Endothelial cell of umbilical vein (primary cell): ENCODE results near the gene NPLOC4. TPM values are rescaled to one million over a fixed set of nuclear protein-coding genes. Genes with fewer than 3 reads are reported as not detected.

Experiments
- BruUV-seq: library from RNA; stranded (reverse); fragments of 400-500 nt; replicated peaks from 2 replicates; lab custom pipeline; 2021; lab: Mats Ljungman, UMichigan
- CTCF ChIA-PET: fragments of 300-600, 350-600 bp; sonication (Branson Sonifier 250); formaldehyde crosslinking; loops from one replicate; lab custom pipeline; 2021; ENCODE audit warnings: antibody characterized with exemption, inconsistent platforms; lab: Charles Lee
- POLR2A ChIA-PET: fragments of 300-600, 350-600 bp; sonication (Branson Sonifier 250); formaldehyde crosslinking; loops from one replicate; lab custom pipeline; 2021; ENCODE audit warnings: antibody characterized with exemption, inconsistent platforms; lab: Charles Lee
- DNase-seq: peaks from one replicate; pipeline ENCODE4 v3.0.0-alpha.2; 2011; ENCODE audit warnings: low read depth, low spot score
- FAIRE-seq: peaks from 2 replicates; lab custom pipeline; 2011; peaks lifted over from hg19 to GRCh38; lab: Jason Lieb, UNC
- H2AFZ ChIP-seq: 2 replicates; pipeline ENCODE4 v1.6.0; 2012; ENCODE audit warnings: low read depth, low read length, control low read depth, inconsistent platforms
- H3K27ac ChIP-seq: 2 replicates; pipeline ENCODE4 v1.5.1; 2011; ENCODE audit warnings: low read depth, mild to moderate bottlenecking, control low read depth, low read length, moderate library complexity; ENCODE audit not compliant: insufficient read depth
- H3K27me3 ChIP-seq, 2 experiments: 2 replicates each; pipeline versions ENCODE4 v1.6.0 to v1.6.1; 2011; ENCODE audit warnings: low read length in 2 of 2, mixed read lengths in 1 of 2; ENCODE audit not compliant: control insufficient read depth in 2 of 2, insufficient read depth in 2 of 2
- H3K36me3 ChIP-seq, 2 experiments: 2 replicates in 1 of 2; 3 replicates in 1 of 2; pipeline ENCODE4 v1.5.1; 2011; ENCODE audit warnings: low read length in 2 of 2, mild to moderate bottlenecking in 1 of 2, moderate library complexity in 1 of 2; ENCODE audit not compliant: control insufficient read depth in 2 of 2, insufficient read depth in 2 of 2; ENCODE audit errors: extremely low read depth in 1 of 2
- H3K4me1 ChIP-seq: 3 replicates; pipeline ENCODE4 v1.5.1; 2011; ENCODE audit warnings: mild to moderate bottlenecking, low read length; ENCODE audit not compliant: control insufficient read depth, insufficient read depth; ENCODE audit errors: extremely low read depth
- H3K4me2 ChIP-seq: 2 replicates; pipeline ENCODE4 v1.6.1; 2011; ENCODE audit warnings: low read length, control low read depth, mixed read lengths; ENCODE audit not compliant: insufficient read depth
- H3K4me3 ChIP-seq, 3 experiments: fragments of 200-600 bp in 1 of 3; sonication (generic), shearing (Covaris generic) in 1 of 3; replicated peaks in 1 of 3; 2 replicates each; pipeline ENCODE4 v1.5.1; 2011 to 2016; ENCODE audit warnings: control low read depth in 3 of 3, low read length in 3 of 3, mild to moderate bottlenecking in 2 of 3, inconsistent platforms in 1 of 3, low read depth in 1 of 3, moderate library complexity in 1 of 3; ENCODE audit not compliant: insufficient read depth in 1 of 3
- H3K79me2 ChIP-seq: 2 replicates; pipeline ENCODE4 v1.6.0; 2012; ENCODE audit warnings: low read length, inconsistent platforms; ENCODE audit not compliant: control insufficient read depth, insufficient read depth
- H3K9ac ChIP-seq: replicated peaks from 2 replicates; pipeline ENCODE3; 2011; ENCODE audit warnings: low read length, control low read depth; ENCODE audit not compliant: insufficient read depth; ENCODE audit errors: extremely low read depth
- H3K9me1 ChIP-seq: replicated peaks from 3 replicates; pipeline ENCODE4 v1.6.0; 2011; ENCODE audit warnings: mild to moderate bottlenecking, low read length; ENCODE audit not compliant: control insufficient read depth, insufficient read depth; ENCODE audit errors: extremely low read depth
- H3K9me3 ChIP-seq: replicated peaks from 2 replicates; pipeline ENCODE4 v1.5.1; 2012; ENCODE audit warnings: low read length, inconsistent platforms; ENCODE audit not compliant: control insufficient read depth, insufficient read depth
- H4K20me1 ChIP-seq: replicated peaks from 2 replicates; pipeline ENCODE3; 2011; ENCODE audit warnings: mild to moderate bottlenecking, low read length; ENCODE audit not compliant: control insufficient read depth, insufficient read depth; ENCODE audit errors: extremely low read depth
- FOS ChIP-seq: IDR thresholded peaks from 2 replicates; pipeline ENCODE4 v1.6.1; 2011; ENCODE audit warnings: mild to moderate bottlenecking, low read length, moderate library complexity, borderline replicate concordance; ENCODE audit not compliant: insufficient read depth
- JUN ChIP-seq: IDR thresholded peaks from 2 replicates; pipeline ENCODE4 v1.6.1; 2011; ENCODE audit warnings: borderline replicate concordance, low read depth; ENCODE audit not compliant: insufficient read length, insufficient read depth
- MYC ChIP-seq: IDR thresholded peaks from one replicate; pipeline ENCODE4 v1.6.1; 2011; ENCODE audit warnings: mild to moderate bottlenecking, low read depth, low read length
- POLR2A ChIP-seq: IDR thresholded peaks from 2 replicates; pipeline ENCODE4 v1.6.1; 2012; ENCODE audit warnings: low read depth, mild to moderate bottlenecking, control low read depth, low read length
- POLR2AphosphoS5 ChIP-seq: IDR thresholded peaks from 2 replicates; pipeline ENCODE4 v1.6.1; 2012; ENCODE audit warnings: low read depth, mild to moderate bottlenecking, control low read depth, low read length, moderate library complexity; ENCODE audit not compliant: insufficient read depth
- dilution Hi-C: fragments of 300-500 bp; cut with MboI; formaldehyde crosslinking; loops from one replicate; pipeline ENCODE4 v1.15.0; 2019; ENCODE audit warnings: low sequenced_read_pairs; ENCODE audit not compliant: extremely low pct_ligation_motif_present
- intact Hi-C: fragments of 100-400 bp; cut with micrococcal nuclease; formaldehyde crosslinking; loops from one replicate; pipeline ENCODE4 v1.10.0; 2022
- polyA plus RNA-seq, 4 experiments: library from polyadenylated mRNA; depleted of rRNA in 3 of 4; stranded (reverse) in 3 of 4; unstranded in 1 of 4; fragments of >200 nt; gene quantifications; 2 replicates each; pipeline versions ENCODE4 v1.2.1 to v1.2.3, GENCODE V29; 2011 to 2012; ENCODE audit warnings: missing spikeins in 1 of 4
- total RNA-seq: library from RNA; stranded (reverse); gene quantifications from 2 replicates; pipeline ENCODE4 v1.2.3, GENCODE V29; 2021
- TF ChIP-seq, protein P1 (sequence below): IDR thresholded peaks from 2 replicates; pipeline ENCODE4 v1.6.1; 2011; ENCODE audit not compliant: insufficient read depth, insufficient read length

The NPLOC4 gene
- total and polyA plus RNA-seq, 2 donors (not counting 3 experiments of a cell fraction or from before 2014, with no cell fraction given) = 150 to 175 TPM

DNA sequence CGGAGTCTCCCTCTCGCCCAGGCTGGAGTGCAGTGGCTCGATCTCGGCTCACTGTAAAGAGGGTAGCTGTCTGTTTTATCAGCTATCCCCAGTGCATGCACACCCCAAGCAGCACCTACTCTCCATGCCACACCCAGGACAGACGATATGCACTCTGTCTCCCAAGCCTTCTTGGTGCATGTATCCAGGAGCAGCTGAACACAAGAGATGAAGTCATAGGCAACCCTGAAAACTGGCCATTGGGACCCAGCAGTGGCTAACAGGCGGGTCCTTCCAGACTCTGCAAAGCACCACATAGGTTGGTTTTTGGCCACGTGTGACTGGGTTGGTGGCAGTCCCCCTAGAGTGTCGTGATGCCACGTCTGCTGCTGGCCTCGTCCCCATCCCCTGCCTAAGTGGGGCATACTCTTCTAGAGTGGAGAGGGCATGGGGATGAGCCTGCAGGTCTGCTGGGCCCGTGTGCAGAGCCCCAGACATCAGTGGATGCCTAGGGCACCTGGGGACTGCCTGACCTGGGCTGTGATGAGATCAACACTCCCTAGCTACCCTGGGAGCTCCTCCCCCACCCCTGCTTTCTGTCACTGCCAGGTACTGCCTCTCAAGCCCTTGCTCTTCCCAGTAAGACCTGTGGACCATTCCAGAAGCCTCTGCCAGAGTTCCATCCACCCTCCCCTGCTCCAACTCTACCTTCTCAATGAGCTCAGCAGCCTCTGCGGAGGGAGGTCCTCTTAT lies 10.1 kb upstream of the NPLOC4 start:
- H3K4me2 ChIP-seq = no peak overlapping the region
- dilution Hi-C loops (no loop called here), intact Hi-C loops (no loop called here)
- H3K79me2 ChIP-seq = no peaks in the 10 kb centered on the region
- no TSS peak for BruUV-seq
- ChIA-PET CTCF (interaction anchor here (1.0 kb wide), 1 partner anchor 11 kb away, joined by 4 read pairs; no protein-coding TSS in a partner anchor), POLR2A (no interaction called here)
- DNase-seq (no peak), FAIRE-seq (no peak)
- H3K9me3 ChIP-seq = no peaks in the 10 kb centered on the region
- H3K4me3 ChIP-seq = no peak overlapping the region
- TF ChIP-seq POLR2A (no peak), FOS (no peak), JUN (no peak), MYC (no peak), POLR2AphosphoS5 (no peak)
- TF ChIP-seq, protein P1, sequence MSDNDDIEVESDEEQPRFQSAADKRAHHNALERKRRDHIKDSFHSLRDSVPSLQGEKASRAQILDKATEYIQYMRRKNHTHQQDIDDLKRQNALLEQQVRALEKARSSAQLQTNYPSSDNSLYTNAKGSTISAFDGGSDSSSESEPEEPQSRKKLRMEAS = no peak
- H3K36me3 ChIP-seq = no peaks in the 10 kb centered on the region
- no peaks in the 10 kb centered on the region for H3K4me1 ChIP-seq
- H3K27me3 ChIP-seq = peaks cover 18 to 22% of the 10 kb centered on the region in 2 experiments
- no peak overlapping the region for H3K9ac ChIP-seq
- no peak overlapping the region for H2AFZ ChIP-seq
- H4K20me1 ChIP-seq = no peaks in the 10 kb centered on the region
- no peaks in the 10 kb centered on the region for H3K9me1 ChIP-seq
- H3K27ac ChIP-seq = no peak overlapping the region
